Neural cell (in vitro differentiated cells): ENCODE data around the gene LTA4H. TPM values are rescaled to one million over a fixed set of nuclear protein-coding genes. Genes with fewer than 3 reads are reported as not detected.

ENCODE experiments used
- H2AFZ ChIP-seq: fragments of 200-600, 300-800 bp; sonication (generic), shearing (Covaris generic); 2 replicates; pipeline ENCODE4 v1.6.0; 2014; ENCODE audit warnings: low read depth, mild to moderate bottlenecking, antibody characterized with exemption, low read length, moderate library complexity
- H3F3A ChIP-seq: fragments of 200-600 bp; shearing (Covaris generic); 2 replicates; pipeline ENCODE4 v1.6.1; 2016; ENCODE audit warnings: mild to moderate bottlenecking, moderate library complexity, mixed read lengths, antibody characterized with exemption, low read length; ENCODE audit not compliant: insufficient read depth, poor library complexity, severe bottlenecking
- H3K27ac ChIP-seq: fragments of 200-600, 300-800 bp; sonication (generic), shearing (Covaris generic); 2 replicates; pipeline ENCODE4 v1.5.1; 2014; ENCODE audit warnings: mild to moderate bottlenecking, low read length, moderate library complexity
- H3K27me3 ChIP-seq: fragments of 300-800, 200-600 bp; sonication (generic), shearing (Covaris generic); 2 replicates; pipeline ENCODE4 v1.6.0; 2014; ENCODE audit warnings: mild to moderate bottlenecking, low read depth, low read length, moderate library complexity; ENCODE audit not compliant: insufficient read depth
- H3K36me3 ChIP-seq: fragments of 300-800, 200-600 bp; sonication (generic), shearing (Covaris generic); 2 replicates; pipeline ENCODE4 v1.5.1; 2014; ENCODE audit warnings: mild to moderate bottlenecking, antibody characterized with exemption, low read length, moderate library complexity; ENCODE audit not compliant: insufficient read depth
- H3K4me2 ChIP-seq: fragments of 300-800, 200-600 bp; sonication (generic), shearing (Covaris generic); 2 replicates; pipeline ENCODE4 v1.6.0; 2014; ENCODE audit warnings: mild to moderate bottlenecking, low read length
- H3K4me3 ChIP-seq: fragments of 300-800, 200-600 bp; sonication (generic), shearing (Covaris generic); 2 replicates; pipeline ENCODE4 v1.5.1; 2014; ENCODE audit warnings: mild to moderate bottlenecking, low read length, moderate library complexity
- H3K79me2 ChIP-seq: fragments of 200-600 bp; shearing (Covaris generic); replicated peaks from 2 replicates; pipeline ENCODE4 v1.6.0; 2014; ENCODE audit warnings: mild to moderate bottlenecking, low read length, moderate library complexity; ENCODE audit not compliant: insufficient read depth
- H3K9ac ChIP-seq: fragments of 300-800, 200-600 bp; sonication (generic), shearing (Covaris generic); 2 replicates; pipeline ENCODE4 v1.6.1; 2016; ENCODE audit warnings: mild to moderate bottlenecking, low read length, mixed read lengths
- H3K9me2 ChIP-seq: fragments of 200-600 bp; shearing (Covaris generic); 2 replicates; pipeline ENCODE4 v1.6.1; 2016; ENCODE audit warnings: mild to moderate bottlenecking, low read length, mixed read lengths; ENCODE audit not compliant: insufficient read depth
- H3K9me3 ChIP-seq: fragments of 200-600, 300-800 bp; sonication (generic), shearing (Covaris generic); 2 replicates; pipeline ENCODE4 v1.6.1; 2016; ENCODE audit warnings: mild to moderate bottlenecking, mixed run types, low read length, moderate library complexity, mixed read lengths
- H4K20me1 ChIP-seq: fragments of 200-600 bp; shearing (Covaris generic); 2 replicates; pipeline ENCODE4 v1.6.1; 2016; ENCODE audit warnings: mild to moderate bottlenecking, mixed run types; ENCODE audit not compliant: insufficient read depth
- EP300 ChIP-seq: fragments of 450-650 bp; conservative IDR thresholded peaks from 2 replicates; pipeline ENCODE4 v1.6.1; 2014; ENCODE audit warnings: antibody characterized with exemption, mild to moderate bottlenecking, moderate library complexity; ENCODE audit not compliant: poor library complexity, severe bottlenecking
- EZH2 ChIP-seq: fragments of 200-600, 300-800 bp; shearing (Covaris generic), sonication (generic); IDR thresholded peaks from 2 replicates; pipeline ENCODE4 v1.6.1; 2014; ENCODE audit warnings: antibody characterized with exemption, low read length, borderline replicate concordance, mild to moderate bottlenecking; ENCODE audit not compliant: insufficient read depth, poor library complexity, severe bottlenecking
- MXI1 ChIP-seq: fragments of 450-650 bp; conservative IDR thresholded peaks from 2 replicates; pipeline ENCODE4 v1.6.1; 2014; ENCODE audit warnings: antibody characterized with exemption, mild to moderate bottlenecking; ENCODE audit not compliant: poor library complexity, severe bottlenecking
- POLR2AphosphoS5 ChIP-seq: IDR thresholded peaks from 2 replicates; pipeline ENCODE4 v1.6.1; 2012
- RAD21 ChIP-seq: fragments of 450-650 bp; conservative IDR thresholded peaks from 2 replicates; pipeline ENCODE4 v1.6.1; 2014; ENCODE audit warnings: antibody characterized with exemption, mild to moderate bottlenecking, moderate library complexity
- SMC3 ChIP-seq: fragments of 450-650 bp; conservative IDR thresholded peaks from 2 replicates; pipeline ENCODE4 v1.6.1; 2014; ENCODE audit warnings: antibody characterized with exemption, mild to moderate bottlenecking, moderate library complexity; ENCODE audit not compliant: poor library complexity
- TAF1 ChIP-seq: IDR thresholded peaks from 2 replicates; pipeline ENCODE4 v1.6.1; 2012; ENCODE audit warnings: low read depth
- polyA plus RNA-seq: library from polyadenylated mRNA; depleted of rRNA; stranded (reverse); fragments of >200 nt; gene quantifications from 2 replicates; pipeline ENCODE4 v1.2.3, GENCODE V29; 2014
- TF ChIP-seq, protein P1 (sequence below): fragments of 450-650 bp; IDR thresholded peaks from 2 replicates; pipeline ENCODE4 v1.5.1; 2014; ENCODE audit warnings: antibody characterized with exemption, mild to moderate bottlenecking, moderate library complexity; ENCODE audit not compliant: poor library complexity, severe bottlenecking
- TF ChIP-seq, protein P2 (sequence below): IDR thresholded peaks from 2 replicates; pipeline ENCODE4 v1.6.1; 2012; ENCODE audit warnings: borderline replicate concordance

Gene LTA4H
- polyA plus RNA-seq, 1 donor from 2014 or later, result 55.3 TPM

DNA sequence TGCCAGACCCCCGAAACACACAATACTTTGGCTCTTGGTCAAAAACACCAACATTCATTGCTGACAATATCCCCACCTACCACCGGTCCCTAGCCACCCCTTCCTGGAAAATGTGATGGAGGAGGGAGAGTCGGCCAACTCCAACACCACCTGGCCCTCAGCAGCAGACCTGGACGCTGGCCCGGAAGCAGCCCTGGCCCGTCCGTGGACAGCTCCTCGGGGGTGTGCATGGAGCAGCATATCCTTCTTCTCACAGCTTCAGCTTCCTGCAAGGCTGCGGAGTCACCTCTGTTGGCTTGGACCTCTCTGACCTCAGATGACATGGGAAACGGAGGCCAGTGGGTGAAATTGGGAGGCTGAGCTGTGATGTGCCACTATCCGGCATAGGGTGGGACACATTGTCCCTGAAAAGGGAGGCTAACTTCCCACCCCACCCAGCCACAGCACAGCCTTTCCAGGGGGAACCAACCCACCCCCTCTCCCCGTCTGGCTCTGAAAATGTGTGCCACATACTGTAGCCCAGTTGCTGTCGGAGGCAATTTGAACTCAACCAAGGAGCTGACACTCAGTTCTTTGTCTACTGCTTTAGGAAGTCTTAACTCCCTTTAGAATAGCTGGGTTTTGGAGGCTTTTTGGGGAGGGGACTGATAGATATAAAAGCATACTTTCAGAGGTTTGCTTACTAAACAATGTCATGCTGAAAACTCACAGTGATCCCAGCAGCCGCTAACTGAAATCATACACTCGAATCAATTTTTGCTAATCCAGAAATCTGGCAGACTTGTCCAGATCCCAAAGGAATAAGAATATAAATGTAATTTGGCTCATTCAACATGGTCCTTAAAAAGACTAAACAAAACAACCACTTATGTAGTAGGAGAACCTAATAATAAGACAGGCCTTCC, 43.1 kb upstream of the LTA4H start:
- H3K4me2 ChIP-seq, result no peak overlapping the region

DNA sequence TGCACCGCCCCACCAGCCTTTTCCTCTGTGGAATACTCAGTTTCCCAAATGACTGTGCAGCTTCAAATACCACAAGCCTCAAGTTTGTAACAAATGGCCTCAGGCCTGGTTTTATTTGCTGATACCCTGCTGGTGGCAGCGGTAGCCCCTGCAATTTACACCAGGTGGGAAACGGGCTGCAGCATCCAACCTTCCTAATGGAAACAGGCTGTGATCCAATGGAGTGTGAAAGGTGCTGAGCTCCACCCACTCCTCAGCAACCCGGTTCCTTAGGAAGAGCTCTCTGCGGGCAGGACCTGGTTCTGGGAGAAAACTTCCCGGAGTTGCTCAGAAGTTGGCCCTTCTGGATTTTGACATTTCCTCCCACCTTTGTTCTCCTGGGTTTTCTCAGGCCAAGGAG, 41.7 kb upstream of the LTA4H start:
- no peak overlapping the region for H3K27ac ChIP-seq
- H3K27me3 ChIP-seq, result no peaks in the 10 kb centered on the region
- H4K20me1 ChIP-seq, result no peaks in the 10 kb centered on the region
- H3F3A ChIP-seq, result no peaks in the 10 kb centered on the region
- TF ChIP-seq MXI1 (no peak), EZH2 (no peak), RAD21 (no peak), SMC3 (no peak), TAF1 (no peak), POLR2AphosphoS5 (no peak), EP300 (no peak)
- TF ChIP-seq, protein P1, sequence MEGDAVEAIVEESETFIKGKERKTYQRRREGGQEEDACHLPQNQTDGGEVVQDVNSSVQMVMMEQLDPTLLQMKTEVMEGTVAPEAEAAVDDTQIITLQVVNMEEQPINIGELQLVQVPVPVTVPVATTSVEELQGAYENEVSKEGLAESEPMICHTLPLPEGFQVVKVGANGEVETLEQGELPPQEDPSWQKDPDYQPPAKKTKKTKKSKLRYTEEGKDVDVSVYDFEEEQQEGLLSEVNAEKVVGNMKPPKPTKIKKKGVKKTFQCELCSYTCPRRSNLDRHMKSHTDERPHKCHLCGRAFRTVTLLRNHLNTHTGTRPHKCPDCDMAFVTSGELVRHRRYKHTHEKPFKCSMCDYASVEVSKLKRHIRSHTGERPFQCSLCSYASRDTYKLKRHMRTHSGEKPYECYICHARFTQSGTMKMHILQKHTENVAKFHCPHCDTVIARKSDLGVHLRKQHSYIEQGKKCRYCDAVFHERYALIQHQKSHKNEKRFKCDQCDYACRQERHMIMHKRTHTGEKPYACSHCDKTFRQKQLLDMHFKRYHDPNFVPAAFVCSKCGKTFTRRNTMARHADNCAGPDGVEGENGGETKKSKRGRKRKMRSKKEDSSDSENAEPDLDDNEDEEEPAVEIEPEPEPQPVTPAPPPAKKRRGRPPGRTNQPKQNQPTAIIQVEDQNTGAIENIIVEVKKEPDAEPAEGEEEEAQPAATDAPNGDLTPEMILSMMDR, result no peak
- TF ChIP-seq, protein P2, sequence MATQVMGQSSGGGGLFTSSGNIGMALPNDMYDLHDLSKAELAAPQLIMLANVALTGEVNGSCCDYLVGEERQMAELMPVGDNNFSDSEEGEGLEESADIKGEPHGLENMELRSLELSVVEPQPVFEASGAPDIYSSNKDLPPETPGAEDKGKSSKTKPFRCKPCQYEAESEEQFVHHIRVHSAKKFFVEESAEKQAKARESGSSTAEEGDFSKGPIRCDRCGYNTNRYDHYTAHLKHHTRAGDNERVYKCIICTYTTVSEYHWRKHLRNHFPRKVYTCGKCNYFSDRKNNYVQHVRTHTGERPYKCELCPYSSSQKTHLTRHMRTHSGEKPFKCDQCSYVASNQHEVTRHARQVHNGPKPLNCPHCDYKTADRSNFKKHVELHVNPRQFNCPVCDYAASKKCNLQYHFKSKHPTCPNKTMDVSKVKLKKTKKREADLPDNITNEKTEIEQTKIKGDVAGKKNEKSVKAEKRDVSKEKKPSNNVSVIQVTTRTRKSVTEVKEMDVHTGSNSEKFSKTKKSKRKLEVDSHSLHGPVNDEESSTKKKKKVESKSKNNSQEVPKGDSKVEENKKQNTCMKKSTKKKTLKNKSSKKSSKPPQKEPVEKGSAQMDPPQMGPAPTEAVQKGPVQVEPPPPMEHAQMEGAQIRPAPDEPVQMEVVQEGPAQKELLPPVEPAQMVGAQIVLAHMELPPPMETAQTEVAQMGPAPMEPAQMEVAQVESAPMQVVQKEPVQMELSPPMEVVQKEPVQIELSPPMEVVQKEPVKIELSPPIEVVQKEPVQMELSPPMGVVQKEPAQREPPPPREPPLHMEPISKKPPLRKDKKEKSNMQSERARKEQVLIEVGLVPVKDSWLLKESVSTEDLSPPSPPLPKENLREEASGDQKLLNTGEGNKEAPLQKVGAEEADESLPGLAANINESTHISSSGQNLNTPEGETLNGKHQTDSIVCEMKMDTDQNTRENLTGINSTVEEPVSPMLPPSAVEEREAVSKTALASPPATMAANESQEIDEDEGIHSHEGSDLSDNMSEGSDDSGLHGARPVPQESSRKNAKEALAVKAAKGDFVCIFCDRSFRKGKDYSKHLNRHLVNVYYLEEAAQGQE, result no peak
- H3K9me2 ChIP-seq, result no peaks in the 10 kb centered on the region
- no peak overlapping the region for H3K4me2 ChIP-seq
- no peaks in the 10 kb centered on the region for H3K9me3 ChIP-seq
- H3K9ac ChIP-seq, result no peak overlapping the region
- H2AFZ ChIP-seq, result no peak overlapping the region
- H3K4me3 ChIP-seq, result no peak overlapping the region
- H3K79me2 ChIP-seq, result no peaks in the 10 kb centered on the region
- no peaks in the 10 kb centered on the region for H3K36me3 ChIP-seq

More for the DNA sequence above, 43.1 kb upstream of the LTA4H start:
- H3K27ac ChIP-seq, result no peak overlapping the region
- no peaks in the 10 kb centered on the region for H3K27me3 ChIP-seq
- H3K9me2 ChIP-seq, result no peaks in the 10 kb centered on the region
- H3F3A ChIP-seq, result no peaks in the 10 kb centered on the region
- H3K9ac ChIP-seq, result no peak overlapping the region
- no peak overlapping the region for H2AFZ ChIP-seq
- TF ChIP-seq, protein P1, result no peak
- TF ChIP-seq TAF1, result no peak
- TF ChIP-seq SMC3, result no peak
- no peak for TF ChIP-seq EP300
- TF ChIP-seq EZH2, result no peak
- no peak for TF ChIP-seq POLR2AphosphoS5
- no peak for TF ChIP-seq RAD21
- TF ChIP-seq, protein P2, result no peak
- no peak for TF ChIP-seq MXI1
- H3K36me3 ChIP-seq, result no peaks in the 10 kb centered on the region
- H3K9me3 ChIP-seq, result no peaks in the 10 kb centered on the region
- H3K79me2 ChIP-seq, result no peaks in the 10 kb centered on the region
- H4K20me1 ChIP-seq, result no peaks in the 10 kb centered on the region
- no peak overlapping the region for H3K4me3 ChIP-seq
